ENCODE measurements around the gene SMPD2. TPM values are rescaled to one million over a fixed set of nuclear protein-coding genes. Genes with fewer than 3 reads are reported as not detected.

The SMPD2 gene
- total RNA-seq, 1 donor from 2014 or later: 9.1 TPM

DNA sequence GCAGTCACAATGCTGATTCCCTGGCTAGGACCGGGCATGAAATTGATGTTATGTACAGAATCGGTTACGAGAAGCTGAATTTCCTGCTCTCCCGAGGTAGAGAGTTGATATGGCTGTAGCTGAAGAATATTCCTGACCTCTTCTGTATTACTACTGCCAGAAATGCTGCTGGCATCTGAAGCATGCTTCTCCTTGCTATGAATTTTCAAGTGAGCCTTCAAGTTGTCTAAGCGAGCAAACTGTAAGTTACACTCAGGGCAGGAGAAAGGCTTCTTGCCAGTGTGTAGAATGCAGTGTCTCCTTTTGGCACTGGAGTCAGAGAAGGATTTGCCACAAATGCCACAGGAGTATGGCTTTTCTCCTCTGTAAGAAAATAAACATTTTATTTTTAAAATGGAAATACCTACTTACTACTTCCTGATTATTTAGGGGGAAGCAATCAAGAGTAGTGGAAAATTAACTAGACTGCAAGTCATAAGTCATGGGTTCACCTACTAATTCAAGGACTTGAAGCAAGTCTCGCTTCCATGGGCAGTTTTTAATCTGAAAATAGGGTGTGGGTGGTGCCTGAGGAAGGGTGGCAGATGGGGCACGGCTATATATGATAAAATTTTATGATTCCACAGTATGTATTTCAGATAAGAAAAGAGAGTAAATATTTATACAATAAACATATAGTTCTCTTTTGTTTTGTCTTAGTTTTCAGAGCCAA, 25.8 kb downstream of the SMPD2 start:
- peak; percentile 42 for DNase-seq (ENCODE audit: low read depth)
- no peak overlapping the region for H3K4me3 ChIP-seq (ENCODE audit: low read depth, low read length)
- TF ChIP-seq, protein P1, sequence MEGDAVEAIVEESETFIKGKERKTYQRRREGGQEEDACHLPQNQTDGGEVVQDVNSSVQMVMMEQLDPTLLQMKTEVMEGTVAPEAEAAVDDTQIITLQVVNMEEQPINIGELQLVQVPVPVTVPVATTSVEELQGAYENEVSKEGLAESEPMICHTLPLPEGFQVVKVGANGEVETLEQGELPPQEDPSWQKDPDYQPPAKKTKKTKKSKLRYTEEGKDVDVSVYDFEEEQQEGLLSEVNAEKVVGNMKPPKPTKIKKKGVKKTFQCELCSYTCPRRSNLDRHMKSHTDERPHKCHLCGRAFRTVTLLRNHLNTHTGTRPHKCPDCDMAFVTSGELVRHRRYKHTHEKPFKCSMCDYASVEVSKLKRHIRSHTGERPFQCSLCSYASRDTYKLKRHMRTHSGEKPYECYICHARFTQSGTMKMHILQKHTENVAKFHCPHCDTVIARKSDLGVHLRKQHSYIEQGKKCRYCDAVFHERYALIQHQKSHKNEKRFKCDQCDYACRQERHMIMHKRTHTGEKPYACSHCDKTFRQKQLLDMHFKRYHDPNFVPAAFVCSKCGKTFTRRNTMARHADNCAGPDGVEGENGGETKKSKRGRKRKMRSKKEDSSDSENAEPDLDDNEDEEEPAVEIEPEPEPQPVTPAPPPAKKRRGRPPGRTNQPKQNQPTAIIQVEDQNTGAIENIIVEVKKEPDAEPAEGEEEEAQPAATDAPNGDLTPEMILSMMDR (conservative IDR thresholded peaks at IDR 0.05; ENCODE audit: low read depth, low read length): no peak

DNA sequence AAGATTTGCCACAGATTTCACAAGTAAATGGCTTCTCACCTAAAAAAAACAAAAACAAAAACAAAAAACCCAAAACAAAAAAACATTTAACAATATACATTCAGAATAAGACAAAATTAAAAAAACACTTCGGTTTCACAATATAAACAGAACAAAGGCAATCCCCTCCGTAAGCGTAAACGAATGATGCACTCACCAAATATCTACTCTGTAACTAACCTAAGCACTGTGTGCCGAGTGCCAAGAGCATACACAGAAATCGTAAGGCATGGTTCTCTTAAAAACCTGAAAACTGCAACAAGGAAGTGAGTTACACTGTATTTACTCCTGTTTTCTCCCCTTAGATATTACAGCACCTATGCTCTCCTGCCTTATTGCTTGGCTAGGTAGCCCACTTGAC, 27.2 kb downstream of the SMPD2 start:
- DNase-seq (ENCODE audit: low read depth): no peak
- TF ChIP-seq, protein P1 (conservative IDR thresholded peaks at IDR 0.05; ENCODE audit: low read depth, low read length): no peak
- H3K4me3 ChIP-seq (ENCODE audit: low read depth, low read length): no peak overlapping the region

DNA sequence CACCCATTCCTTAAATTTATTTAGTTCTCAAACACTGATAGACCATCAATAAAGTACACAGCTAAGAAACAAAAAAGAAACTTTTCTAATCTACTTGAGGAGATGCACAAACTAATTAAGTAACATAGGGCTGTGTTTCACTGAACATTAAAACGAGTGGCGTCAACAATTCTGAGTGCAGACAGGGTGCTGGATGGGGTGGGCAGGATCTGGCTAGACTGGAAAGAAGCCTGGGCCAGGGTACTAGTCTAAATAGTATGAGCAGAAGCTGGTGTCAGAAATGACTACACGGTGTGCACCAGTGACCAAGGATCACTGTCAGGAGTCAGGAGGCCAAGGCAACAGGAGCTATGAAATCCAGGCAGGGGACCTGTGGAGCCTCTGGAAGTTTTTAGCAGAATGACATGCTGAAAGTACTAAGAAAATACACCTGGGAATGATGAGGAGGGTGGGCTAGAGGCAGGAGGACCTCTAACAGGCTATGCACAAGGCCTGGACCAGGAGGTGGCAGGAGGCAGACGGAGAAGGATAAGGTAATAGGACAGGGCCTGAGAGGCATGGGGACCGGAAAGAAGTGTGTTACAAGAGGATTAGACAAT, 29.2 kb downstream of the SMPD2 start:
- TF ChIP-seq, protein P1 (conservative IDR thresholded peaks at IDR 0.05; ENCODE audit: low read depth, low read length): no peak
- no peak for DNase-seq (ENCODE audit: low read depth)
- no peak overlapping the region for H3K4me3 ChIP-seq (ENCODE audit: low read depth, low read length)

DNA sequence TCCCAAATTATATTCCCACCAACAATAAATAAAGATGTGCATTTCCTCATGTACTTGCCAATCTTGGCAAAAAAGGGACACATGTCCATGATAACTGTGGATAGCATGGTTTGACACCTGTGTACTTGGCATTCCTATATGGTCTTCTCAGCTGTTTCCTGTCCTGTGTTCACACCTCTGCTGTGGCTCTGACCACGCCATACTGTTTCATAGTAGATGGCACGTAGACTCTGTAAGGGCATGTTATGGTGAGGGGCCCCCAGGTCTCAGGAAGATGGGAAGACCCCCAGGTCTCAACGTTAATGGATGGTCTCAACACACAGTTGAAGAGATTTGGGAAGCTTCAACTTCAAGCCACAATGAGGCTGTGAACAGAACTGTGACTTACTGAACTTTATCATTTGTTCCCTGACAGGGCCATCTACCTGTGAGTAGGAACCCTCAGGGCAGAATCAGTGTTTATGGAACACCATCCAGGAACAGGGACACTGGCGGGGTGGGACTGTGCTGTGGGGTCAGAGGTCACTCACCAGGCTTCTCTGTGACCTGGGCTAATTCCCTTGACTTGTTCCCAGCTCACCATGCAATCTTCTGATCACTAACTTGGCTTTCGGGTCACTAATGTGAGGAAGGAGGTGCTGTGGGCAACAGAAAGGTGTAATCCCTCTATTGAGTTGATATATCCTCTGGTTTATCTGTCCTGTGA, 30.7 kb downstream of the SMPD2 start:
- no peak overlapping the region for H3K4me3 ChIP-seq (ENCODE audit: low read depth, low read length)
- DNase-seq (ENCODE audit: low read depth): no peak
- TF ChIP-seq, protein P1 (conservative IDR thresholded peaks at IDR 0.05; ENCODE audit: low read depth, low read length): no peak

DNA sequence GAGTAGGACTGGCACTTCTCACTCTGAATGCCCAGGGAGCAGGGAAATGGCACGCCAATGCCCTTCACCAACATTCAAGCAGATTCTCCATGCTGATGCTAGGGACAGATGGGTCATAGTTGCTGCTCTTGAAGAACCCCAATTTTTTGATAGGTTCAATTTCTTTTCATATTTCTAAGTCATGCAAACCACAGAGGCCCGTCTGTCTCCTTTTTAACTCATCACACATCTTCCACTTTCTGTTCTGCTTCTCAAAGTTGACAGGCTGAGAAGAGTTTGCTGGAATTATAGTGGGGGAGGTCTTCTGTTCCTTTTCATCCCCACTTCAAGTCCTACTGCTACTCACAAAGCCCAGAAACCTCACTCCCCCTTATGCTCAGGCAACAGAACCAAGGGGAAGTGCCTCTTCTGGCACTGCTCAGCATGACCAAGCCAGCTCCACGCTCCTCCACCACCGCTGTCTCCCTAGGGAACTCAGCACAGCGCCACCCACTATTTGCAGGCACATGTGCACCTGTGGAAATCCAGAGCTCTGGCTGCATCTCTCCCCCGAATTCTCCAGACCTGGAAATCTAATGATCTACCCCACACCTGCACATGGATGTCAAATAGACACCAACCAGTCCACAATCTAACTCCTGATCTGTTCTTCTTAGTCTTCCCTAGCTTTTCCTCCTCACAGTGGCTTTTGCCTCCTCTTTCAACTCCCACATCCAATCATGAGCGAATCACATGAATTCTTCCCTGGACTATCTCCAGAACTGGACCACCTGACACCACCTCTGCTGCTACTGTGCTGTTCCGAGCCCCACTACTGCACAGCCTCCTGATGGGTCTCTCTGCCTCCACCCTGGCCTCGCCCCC, 31.8 kb downstream of the SMPD2 start:
- DNase-seq (ENCODE audit: low read depth): no peak
- TF ChIP-seq, protein P1 (conservative IDR thresholded peaks at IDR 0.05; ENCODE audit: low read depth, low read length): no peak
- H3K4me3 ChIP-seq (ENCODE audit: low read depth, low read length): no peak overlapping the region

DNA sequence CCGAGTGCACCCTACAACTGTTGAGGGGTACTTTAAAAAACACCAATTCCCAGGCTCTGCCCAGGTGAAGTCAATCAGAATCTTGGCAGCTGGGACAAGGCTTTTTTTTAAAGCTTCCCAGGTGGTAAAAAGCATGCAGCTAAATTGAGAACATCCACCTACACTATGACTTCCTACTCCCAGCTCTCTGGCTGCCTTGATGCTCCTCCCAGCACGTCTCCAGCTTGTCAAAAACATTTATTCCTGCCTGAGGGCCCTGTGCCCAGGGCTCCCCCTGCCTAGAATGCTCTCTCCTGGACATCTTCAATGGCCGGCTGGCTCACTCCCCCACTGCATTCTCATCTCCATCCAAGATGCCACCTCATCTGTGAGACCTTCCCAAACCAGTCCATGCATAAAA, 32.6 kb downstream of the SMPD2 start:
- DNase-seq (ENCODE audit: low read depth): no peak
- TF ChIP-seq, protein P1 (conservative IDR thresholded peaks at IDR 0.05; ENCODE audit: low read depth, low read length): no peak
- H3K4me3 ChIP-seq (ENCODE audit: low read depth, low read length): no peak overlapping the region
